HG03558 (cell line): ENCODE results near the gene JDP2.

Experiments used
- ATAC-seq: cut with Tn5 transposase; IDR thresholded peaks from one replicate; pipeline ENCODE4 v1.9.1; 2021; ENCODE audit warnings: moderate number of reproducible peaks; ENCODE audit not compliant: unreplicated experiment; ENCODE audit errors: extremely low read depth

Gene JDP2

GRCh38 chr14:75476274-75476995, 48.6 kb downstream of the JDP2 start:
- no peak for ATAC-seq

DNA sequence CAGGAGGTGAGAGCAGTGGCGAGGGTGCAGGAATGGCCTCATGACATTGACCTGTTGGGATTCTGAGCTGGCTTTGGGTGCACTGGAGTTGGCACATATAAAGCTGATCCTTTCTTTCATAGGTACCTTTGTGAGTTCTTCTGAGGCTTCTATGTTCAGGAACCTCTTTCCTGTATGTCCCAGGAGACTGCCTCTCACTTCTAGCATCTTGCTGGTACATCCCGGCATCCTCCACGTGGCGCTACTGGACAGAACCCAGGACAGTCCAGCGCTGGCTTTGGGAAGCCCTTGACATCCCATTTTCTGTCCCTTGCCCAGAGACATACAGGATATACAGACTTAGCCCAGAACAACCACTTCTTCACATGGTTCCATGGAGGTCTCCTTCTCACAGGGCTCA, 50.1 kb downstream of the JDP2 start:
- no peak for ATAC-seq

GRCh38 chr14:75479770-75480600, 52.2 kb downstream of the JDP2 start:
- peak; percentile 53 for ATAC-seq

DNA sequence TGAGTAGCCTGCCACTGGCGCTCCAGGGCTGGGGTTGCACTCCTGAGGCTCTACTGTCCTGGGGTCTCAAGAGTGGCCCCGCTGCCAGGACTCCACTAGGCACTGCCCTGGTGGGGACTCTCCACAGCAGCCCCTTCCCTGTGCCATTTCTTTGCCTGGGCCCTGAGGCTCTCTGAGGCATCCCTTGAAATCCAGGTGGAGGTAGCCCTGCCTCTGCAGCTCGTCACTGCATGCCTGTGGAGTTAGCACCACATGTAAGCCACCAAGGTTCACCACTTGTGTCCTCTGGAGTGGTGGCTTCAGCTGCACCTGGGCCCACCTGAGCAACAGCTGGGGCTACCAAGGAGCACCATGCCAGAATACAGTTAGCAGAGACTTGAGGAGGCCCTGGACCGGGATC, 54.5 kb downstream of the JDP2 start:
- ATAC-seq = no peak

DNA sequence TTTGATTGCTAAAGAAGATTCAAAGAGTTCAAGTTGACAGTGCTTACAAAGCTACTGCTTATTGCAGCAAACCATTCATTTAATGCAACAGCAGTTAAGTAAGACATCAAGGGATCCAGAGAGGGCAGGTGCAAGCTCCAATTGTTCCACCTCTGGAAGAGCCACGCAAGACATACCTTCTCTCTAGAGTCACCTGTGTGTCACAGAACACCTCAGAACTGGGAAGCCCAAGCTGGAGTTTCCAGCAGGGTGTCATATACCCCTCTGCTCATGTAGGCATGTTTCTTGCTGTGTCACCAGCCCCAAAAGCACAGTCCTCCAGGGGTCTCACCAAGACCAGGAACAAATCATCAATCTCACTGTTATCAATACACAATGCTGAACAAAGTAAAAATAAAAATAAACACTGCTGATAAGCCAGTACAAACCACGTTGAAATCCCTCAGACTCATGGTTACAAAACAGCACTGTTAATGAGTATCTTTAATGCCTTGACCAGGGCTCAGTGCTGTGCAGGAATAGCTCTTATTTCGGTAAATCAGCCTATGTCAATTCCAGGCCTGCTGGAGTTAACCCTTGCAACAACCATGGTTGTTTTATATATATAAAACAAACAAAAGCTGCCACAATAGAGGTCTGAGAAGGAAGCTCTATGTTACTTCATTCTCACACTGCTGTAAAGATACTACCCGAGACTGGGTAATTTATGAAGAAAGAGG, 57.0 kb downstream of the JDP2 start:
- ATAC-seq = no peak

- ATAC-seq = no peak
Measured at GRCh38 chr14:75486318-75486717, 58.5 kb downstream of the JDP2 start.

GRCh38 chr14:75487155-75487671, 59.4 kb downstream of the JDP2 start:
- peak; percentile 61 for ATAC-seq

DNA sequence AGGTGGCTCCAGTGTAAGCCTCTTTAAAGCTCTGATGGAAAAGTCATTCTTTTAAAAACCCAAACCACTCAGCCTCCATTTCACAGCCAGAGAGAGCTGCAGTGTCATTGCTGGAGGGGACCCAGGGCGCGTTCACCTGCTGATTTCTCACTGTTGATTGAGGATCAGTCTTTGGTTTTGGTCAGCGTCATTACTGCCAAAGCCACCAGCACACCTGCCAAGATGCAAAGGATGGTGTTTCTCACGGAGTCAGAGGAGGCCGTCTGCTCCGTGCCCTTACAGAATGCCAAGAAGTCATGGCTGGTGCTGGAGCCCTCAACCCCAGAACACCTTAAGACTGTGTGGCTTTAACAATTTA, 61.6 kb downstream of the JDP2 start:
- ATAC-seq = no peak

DNA sequence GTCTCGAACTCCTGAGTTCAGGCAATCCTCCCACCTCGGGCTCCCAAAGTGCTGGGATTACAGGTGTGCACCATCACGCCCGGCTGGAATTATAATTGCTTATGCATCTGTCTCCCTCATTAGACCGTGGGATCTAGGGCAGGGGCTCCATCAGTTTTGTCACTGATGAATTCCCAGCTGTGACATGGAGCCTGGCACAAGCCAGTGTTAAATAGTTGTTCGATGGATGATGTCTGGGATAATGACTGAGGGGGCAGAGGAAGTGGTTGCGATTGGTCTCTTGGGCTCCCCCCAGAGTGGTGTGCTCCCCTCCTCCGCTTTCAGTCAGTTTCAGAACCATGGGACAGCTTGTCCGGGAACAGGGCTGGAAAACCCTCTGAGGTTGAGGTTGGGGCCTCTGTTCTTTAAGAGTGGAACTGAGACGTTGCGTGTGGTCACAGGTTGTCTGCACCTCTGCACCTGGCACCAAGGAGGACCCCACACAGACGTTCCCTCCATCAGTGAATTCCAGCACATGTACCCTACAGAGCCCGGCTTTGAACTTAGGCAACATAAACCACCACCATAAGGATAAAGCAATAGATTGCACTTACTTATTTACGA, 63.7 kb downstream of the JDP2 start:
- no peak for ATAC-seq

- no peak for ATAC-seq
Measured at GRCh38 chr14:75492832-75493591, 65.2 kb downstream of the JDP2 start.

- no peak for ATAC-seq
Measured at GRCh38 chr14:75493592-75494087, 65.8 kb downstream of the JDP2 start.

DNA sequence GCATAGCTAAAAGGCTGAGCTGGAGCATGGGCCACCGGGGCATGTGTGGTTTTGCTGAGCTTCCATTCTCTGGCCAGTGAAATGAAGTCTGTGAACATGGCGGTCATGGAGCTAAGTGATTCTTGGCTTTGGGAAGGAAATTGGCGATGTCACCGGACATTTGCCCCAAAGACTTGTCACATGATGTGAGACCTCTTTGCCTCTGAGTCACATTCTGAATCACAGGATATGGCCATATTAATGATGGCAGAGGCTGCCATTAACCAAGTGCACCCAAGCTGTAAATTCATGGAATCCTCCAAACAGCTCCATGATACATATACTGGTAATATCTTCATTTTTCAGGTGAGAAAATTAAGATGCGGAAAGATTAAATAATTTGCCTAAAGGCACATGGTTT, 67.1 kb downstream of the JDP2 start:
- no peak for ATAC-seq

DNA sequence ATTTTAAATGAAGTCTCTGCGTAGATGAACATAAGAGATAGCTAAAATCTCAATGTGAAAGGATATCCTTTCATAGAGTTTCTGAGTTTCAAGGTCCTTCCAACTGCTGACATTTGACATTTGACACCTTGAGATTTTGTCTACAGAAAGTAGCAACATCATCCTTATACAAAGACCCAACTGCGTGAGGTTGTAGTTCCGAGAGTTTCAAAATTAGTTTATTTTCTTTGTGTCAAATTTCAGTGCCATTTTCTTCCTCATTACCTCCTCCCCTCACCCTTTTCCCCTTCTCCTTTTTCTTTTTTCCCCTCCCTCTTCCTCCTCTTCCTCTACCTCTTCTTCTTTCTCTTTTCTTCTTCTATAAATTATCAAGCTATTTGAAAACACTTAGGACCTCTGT, 67.6 kb downstream of the JDP2 start:
- no peak for ATAC-seq

DNA sequence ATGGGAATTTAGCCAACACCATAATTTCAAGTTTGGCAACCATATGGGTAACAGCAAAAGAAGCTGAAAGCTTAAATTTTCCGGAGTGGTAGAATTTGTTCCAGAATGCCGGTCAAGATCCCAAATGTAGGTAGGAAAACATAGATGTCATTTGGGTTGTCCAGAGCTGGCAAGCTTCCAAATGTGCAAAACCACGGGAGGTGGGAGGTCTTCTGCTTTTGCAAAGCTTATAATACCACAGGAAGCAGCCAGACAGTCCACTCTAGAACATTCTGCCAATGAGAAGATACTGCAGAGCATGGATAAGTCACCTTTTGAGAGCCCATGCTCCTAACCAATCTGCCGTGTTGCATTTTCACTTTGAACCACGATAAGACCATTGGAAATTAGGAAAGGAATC, 68.1 kb downstream of the JDP2 start:
- ATAC-seq = no peak

- no peak for ATAC-seq
Measured at GRCh38 chr14:75496755-75497154, 68.9 kb downstream of the JDP2 start.

DNA sequence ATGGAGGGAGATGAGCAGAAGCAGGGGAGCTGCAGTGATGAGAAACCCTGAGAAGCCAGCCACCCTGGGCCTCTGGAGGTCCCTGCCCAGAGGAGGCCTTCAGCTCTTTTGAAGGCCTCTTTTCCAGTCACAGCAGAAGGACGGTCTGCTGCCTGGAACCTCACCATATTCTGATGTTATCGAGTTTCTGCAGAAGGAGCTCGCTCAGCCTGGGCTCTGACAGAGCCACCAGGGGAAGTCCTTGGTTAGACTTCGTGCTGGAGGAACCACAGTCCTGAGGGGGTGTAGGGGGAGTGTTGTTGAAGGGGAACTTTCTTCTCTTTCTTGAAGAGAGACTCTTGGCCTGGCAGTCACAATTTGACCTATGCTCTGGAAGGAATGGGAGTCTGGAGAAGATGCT, 69.4 kb downstream of the JDP2 start:
- ATAC-seq = no peak

DNA sequence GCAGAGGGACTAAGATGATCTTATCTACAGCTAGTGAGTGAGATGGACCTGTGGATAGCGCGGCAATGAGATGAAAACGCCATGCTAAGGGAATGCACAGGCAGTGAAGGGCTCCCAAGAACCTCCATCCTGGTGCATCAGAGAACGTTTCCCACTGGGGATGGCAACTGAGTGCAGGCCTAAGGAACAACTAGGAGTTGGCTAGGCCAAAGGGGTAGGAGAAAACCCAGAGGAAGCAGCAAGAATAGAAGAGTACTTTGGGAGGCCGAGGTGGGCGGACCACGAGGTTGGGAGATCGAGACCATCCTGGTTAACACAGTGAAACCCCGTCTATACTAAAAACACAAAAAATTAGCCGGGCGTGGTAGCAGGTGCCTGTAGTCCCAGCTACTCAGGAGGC, 69.9 kb downstream of the JDP2 start:
- ATAC-seq = no peak

DNA sequence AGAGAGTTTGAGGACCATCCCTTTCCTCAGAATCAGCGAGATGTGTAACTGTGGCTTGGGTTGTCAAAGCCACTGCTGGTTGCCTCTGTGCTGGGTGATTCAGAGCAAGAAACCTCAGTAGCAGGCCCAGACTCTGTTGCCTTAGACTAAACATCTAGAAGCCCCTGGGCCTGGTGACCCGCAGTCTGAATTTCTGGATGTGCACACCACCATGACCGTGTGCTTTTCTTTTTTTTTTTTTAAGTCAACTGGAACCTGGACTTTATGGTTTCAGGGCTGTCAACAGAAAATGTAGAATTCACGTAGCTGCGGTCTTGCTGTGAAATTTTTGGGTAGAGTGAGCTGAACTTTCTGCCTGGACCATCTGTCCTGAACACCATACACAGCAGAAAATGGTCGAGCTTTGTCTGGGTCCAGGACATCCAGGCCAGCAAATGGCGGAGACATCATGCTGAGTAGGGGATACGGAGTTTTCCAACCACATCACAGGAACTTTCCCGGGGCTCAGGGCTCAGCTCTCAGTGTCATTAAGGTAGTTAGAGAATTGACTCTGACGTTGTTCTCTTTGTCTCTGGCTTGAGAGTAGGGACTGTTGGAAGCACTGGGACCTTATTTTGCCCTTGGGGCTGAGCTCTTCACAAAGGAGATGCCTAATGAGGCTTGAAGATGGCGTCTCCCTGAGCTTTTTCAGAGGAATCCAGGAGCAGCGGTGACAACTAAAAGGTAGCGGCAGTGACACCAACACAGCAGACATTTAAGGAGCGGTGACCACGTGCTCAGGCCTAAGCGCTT, 71.5 kb downstream of the JDP2 start:
- no peak for ATAC-seq

GRCh38 chr14:75501080-75501479, 73.3 kb downstream of the JDP2 start:
- ATAC-seq = no peak
